GM19099 (cell line): Measurements from ENCODE around the gene JOSD1.

Experiments used
- POLR2A ChIP-seq: IDR thresholded peaks from 3 replicates; pipeline ENCODE4 v1.6.1; 2011; ENCODE audit warnings: low read depth; ENCODE audit not compliant: insufficient read length; ENCODE audit errors: extremely low read depth

Gene JOSD1

GRCh38 chr22:38727123-38727522, 26.4 kb upstream of the JOSD1 start:
- no peak for TF ChIP-seq POLR2A

- TF ChIP-seq POLR2A, result no peak
These were observed 25.3 kb upstream of the JOSD1 start for GRCh38 chr22:38725900-38726655.

GRCh38 chr22:38724926-38725571, 24.3 kb upstream of the JOSD1 start:
- TF ChIP-seq POLR2A, result no peak

GRCh38 chr22:38724176-38724575, 23.4 kb upstream of the JOSD1 start:
- TF ChIP-seq POLR2A, result no peak

- TF ChIP-seq POLR2A, result no peak
These were observed 20.8 kb upstream of the JOSD1 start for GRCh38 chr22:38721551-38721950.

GRCh38 chr22:38720350-38720749, 19.6 kb upstream of the JOSD1 start:
- no peak for TF ChIP-seq POLR2A

GRCh38 chr22:38719196-38719595, 18.5 kb upstream of the JOSD1 start:
- no peak for TF ChIP-seq POLR2A

- no peak for TF ChIP-seq POLR2A
These were observed 17.7 kb upstream of the JOSD1 start for GRCh38 chr22:38718414-38718813.

GRCh38 chr22:38717244-38717643, 16.5 kb upstream of the JOSD1 start:
- no peak for TF ChIP-seq POLR2A

GRCh38 chr22:38716826-38717225, 16.1 kb upstream of the JOSD1 start:
- TF ChIP-seq POLR2A, result no peak

GRCh38 chr22:38716271-38716670, 15.5 kb upstream of the JOSD1 start:
- no peak for TF ChIP-seq POLR2A

- no peak for TF ChIP-seq POLR2A
These were observed 15.1 kb upstream of the JOSD1 start for GRCh38 chr22:38715852-38716251.

GRCh38 chr22:38715176-38715764, 14.5 kb upstream of the JOSD1 start:
- no peak for TF ChIP-seq POLR2A

GRCh38 chr22:38713921-38714320, 13.2 kb upstream of the JOSD1 start:
- TF ChIP-seq POLR2A, result no peak

- TF ChIP-seq POLR2A, result no peak
These were observed 11.9 kb upstream of the JOSD1 start for GRCh38 chr22:38712486-38713207.
